DOHH2 (cell line): ENCODE measurements around the gene POP4.

ENCODE experiments used
- H3F3A ChIP-seq: fragments of 200-600 bp; sonication (generic), shearing (Covaris generic); 2 replicates; pipeline ENCODE4 v1.6.0; 2016; ENCODE audit warnings: antibody characterized with exemption, mild to moderate bottlenecking; ENCODE audit not compliant: control insufficient read depth, insufficient read depth
- H3K27ac ChIP-seq: fragments of 200-600 bp; sonication (generic); 2 replicates; pipeline ENCODE4 v1.5.1; 2014; ENCODE audit warnings: low read depth, mild to moderate bottlenecking, low read length, moderate library complexity
- H3K27me3 ChIP-seq: fragments of 200-600 bp; sonication (generic); 2 replicates; pipeline ENCODE4 v1.6.1; 2014; ENCODE audit warnings: mild to moderate bottlenecking, low read length, mixed read lengths; ENCODE audit not compliant: control insufficient read depth
- H3K36me3 ChIP-seq: fragments of 200-600 bp; sonication (generic); 2 replicates; pipeline ENCODE4 v1.6.1; 2014; ENCODE audit warnings: mild to moderate bottlenecking, low read length, moderate library complexity, mixed read lengths; ENCODE audit not compliant: control insufficient read depth
- H3K4me1 ChIP-seq: fragments of 200-600 bp; sonication (generic); 2 replicates; pipeline ENCODE4 v1.6.1; 2014; ENCODE audit warnings: mild to moderate bottlenecking, low read length, mixed read lengths; ENCODE audit not compliant: control insufficient read depth
- H3K4me2 ChIP-seq: fragments of 200-600 bp; sonication (generic); 2 replicates; pipeline ENCODE4 v1.6.0; 2014; ENCODE audit warnings: mild to moderate bottlenecking, low read length, moderate library complexity
- H3K4me3 ChIP-seq: fragments of 200-600 bp; sonication (generic); 2 replicates; pipeline ENCODE4 v1.5.1; 2014; ENCODE audit warnings: mild to moderate bottlenecking, low read length, mixed read lengths
- H3K79me2 ChIP-seq: fragments of 200-600 bp; sonication (generic); 2 replicates; pipeline ENCODE4 v1.6.1; 2014; ENCODE audit warnings: mild to moderate bottlenecking, low read length, mixed read lengths; ENCODE audit not compliant: control insufficient read depth
- H3K9me2 ChIP-seq: fragments of 200-600 bp; sonication (generic); replicated peaks from 2 replicates; pipeline ENCODE4 v1.6.1; 2014; ENCODE audit warnings: mild to moderate bottlenecking, low read length, mixed read lengths; ENCODE audit not compliant: control insufficient read depth
- H3K9me3 ChIP-seq: fragments of 200-600 bp; sonication (generic); 2 replicates; pipeline ENCODE4 v1.6.1; 2014; ENCODE audit warnings: antibody characterized with exemption, low read length, mixed read lengths; ENCODE audit not compliant: control insufficient read depth, insufficient read depth
- H4K20me1 ChIP-seq: fragments of 200-600 bp; sonication (generic); 2 replicates; pipeline ENCODE4 v1.6.0; 2014; ENCODE audit warnings: low read depth, mild to moderate bottlenecking, antibody characterized with exemption, low read length, moderate library complexity; ENCODE audit not compliant: control insufficient read depth, insufficient read depth
- EZH2phosphoT487 ChIP-seq: fragments of 200-600 bp; sonication (generic); IDR thresholded peaks from 2 replicates; pipeline ENCODE4 v1.6.1; 2017; ENCODE audit warnings: borderline replicate concordance, mild to moderate bottlenecking, antibody characterized with exemption, low read length, moderate library complexity, mixed read lengths
- TF ChIP-seq, protein P1 (sequence below): fragments of 200-600 bp; sonication (generic); IDR thresholded peaks from one replicate; pipeline ENCODE4 v1.5.1; 2014; ENCODE audit warnings: antibody characterized with exemption, mild to moderate bottlenecking, low read depth, low read length; ENCODE audit not compliant: poor library complexity, severe bottlenecking

Gene POP4

DNA sequence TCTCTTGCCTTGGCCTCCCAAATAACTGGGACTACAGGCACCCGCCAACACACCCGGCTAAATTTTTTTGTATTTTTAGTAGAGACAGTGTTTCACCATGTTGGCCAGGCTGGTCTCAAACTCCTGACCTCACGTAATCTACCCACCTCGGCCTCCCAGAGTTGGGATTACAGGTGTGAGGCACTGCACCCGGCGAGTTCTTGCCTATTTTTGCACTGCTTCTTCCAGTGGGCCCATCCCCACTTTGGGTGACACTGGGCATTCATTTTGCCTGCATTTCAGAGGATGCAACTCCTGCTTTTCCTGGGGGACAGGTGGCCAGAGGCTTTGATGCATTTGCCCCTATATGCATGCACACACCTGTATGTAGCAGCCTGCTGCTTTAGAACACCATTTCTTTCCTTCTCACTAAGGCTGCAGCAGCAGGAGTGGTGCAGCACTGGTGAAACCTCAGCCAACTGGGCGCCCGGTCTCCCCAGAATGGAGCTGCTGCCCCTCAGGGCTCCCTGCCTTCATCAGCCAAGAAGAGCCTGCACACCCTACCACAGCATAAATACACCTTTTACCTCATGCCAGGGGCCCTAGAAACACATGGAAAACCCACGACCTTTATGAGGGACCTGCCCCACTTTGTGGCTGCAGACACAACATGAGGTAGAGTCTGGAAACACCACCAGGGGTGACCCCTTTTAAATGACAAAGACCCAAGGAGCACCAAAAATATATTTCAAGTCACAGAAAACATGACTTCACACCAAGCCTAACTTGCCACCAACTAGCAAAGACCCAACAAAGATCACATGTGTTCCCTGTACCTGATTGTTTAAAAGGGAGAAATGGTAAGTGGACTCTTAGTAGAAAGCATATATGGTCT is 36.8 kb upstream of the POP4 start:
- Histone ChIP-seq H3K27me3 (no peaks in the 10 kb centered on the region; the same call in 1 of the 2 replicates), H3K4me3 (no peak overlapping the region), H3K9me2 (no peaks in the 10 kb centered on the region), H3K9me3 (no peaks in the 10 kb centered on the region), H3F3A (no peaks in the 10 kb centered on the region), H3K4me2 (no peak overlapping the region), H3K36me3 (no peaks in the 10 kb centered on the region), H4K20me1 (no peaks in the 10 kb centered on the region), H3K4me1 (no peaks in the 10 kb centered on the region), H3K79me2 (no peaks in the 10 kb centered on the region), H3K27ac (no peak overlapping the region)
- TF ChIP-seq EZH2phosphoT487 = no peak
- TF ChIP-seq, protein P1, sequence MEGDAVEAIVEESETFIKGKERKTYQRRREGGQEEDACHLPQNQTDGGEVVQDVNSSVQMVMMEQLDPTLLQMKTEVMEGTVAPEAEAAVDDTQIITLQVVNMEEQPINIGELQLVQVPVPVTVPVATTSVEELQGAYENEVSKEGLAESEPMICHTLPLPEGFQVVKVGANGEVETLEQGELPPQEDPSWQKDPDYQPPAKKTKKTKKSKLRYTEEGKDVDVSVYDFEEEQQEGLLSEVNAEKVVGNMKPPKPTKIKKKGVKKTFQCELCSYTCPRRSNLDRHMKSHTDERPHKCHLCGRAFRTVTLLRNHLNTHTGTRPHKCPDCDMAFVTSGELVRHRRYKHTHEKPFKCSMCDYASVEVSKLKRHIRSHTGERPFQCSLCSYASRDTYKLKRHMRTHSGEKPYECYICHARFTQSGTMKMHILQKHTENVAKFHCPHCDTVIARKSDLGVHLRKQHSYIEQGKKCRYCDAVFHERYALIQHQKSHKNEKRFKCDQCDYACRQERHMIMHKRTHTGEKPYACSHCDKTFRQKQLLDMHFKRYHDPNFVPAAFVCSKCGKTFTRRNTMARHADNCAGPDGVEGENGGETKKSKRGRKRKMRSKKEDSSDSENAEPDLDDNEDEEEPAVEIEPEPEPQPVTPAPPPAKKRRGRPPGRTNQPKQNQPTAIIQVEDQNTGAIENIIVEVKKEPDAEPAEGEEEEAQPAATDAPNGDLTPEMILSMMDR = no peak

DNA sequence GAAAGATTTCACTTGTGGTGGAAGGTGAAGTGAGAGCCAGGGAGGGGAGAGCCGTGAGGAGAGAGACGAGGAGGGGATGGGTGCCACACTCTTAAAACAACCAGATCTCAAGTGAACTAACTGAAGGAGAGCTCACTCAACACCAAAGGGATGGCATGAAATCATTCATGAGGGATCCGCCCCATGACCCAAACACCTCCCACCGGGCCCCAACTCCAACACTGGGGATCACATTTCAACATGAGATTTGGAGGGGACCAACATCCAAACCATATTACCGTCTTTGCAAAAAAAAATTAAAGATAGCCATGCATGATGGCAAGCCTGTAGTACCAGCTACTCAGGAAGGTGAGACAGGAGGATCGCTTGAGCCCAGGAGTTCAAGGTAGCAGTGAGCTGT is 34.9 kb upstream of the POP4 start:
- H3K4me1 ChIP-seq = no peaks in the 10 kb centered on the region
- no peak for TF ChIP-seq EZH2phosphoT487
- TF ChIP-seq, protein P1 = no peak
- no peaks in the 10 kb centered on the region for H3F3A ChIP-seq
- no peak overlapping the region for H3K27ac ChIP-seq
- no peaks in the 10 kb centered on the region for H3K36me3 ChIP-seq
- H3K79me2 ChIP-seq = no peaks in the 10 kb centered on the region
- no peaks in the 10 kb centered on the region for H3K9me2 ChIP-seq
- no peaks in the 10 kb centered on the region for H3K9me3 ChIP-seq
- H3K4me3 ChIP-seq = no peak overlapping the region
- peaks cover 2% of the 10 kb centered on the region; the same call in 1 of the 2 replicates for H3K27me3 ChIP-seq
- H4K20me1 ChIP-seq = no peaks in the 10 kb centered on the region
- no peak overlapping the region for H3K4me2 ChIP-seq

DNA sequence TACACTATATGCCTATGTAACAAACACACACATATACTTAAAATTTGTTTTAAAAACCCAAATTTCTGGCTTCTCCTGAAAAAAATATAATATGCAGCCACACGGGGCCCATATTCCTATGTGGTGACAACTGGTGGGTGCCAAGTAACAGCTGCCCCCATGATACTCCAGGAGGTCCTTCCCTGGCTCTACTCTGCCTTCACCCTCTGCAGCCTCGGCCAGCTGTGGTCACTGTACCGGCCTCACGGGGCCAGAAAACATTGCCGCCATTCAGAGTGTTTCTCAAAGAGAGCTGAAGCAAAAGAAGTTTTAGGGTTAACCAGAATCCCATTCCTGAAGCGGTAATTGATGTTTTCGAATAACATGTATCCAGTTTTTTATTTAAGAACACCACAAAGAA is 32.6 kb upstream of the POP4 start:
- Histone ChIP-seq H3K4me2 (no peak overlapping the region), H3K9me2 (no peaks in the 10 kb centered on the region), H3K27ac (no peak overlapping the region), H4K20me1 (no peaks in the 10 kb centered on the region), H3F3A (no peaks in the 10 kb centered on the region), H3K9me3 (no peaks in the 10 kb centered on the region), H3K79me2 (no peaks in the 10 kb centered on the region), H3K4me3 (no peak overlapping the region), H3K27me3 (peaks cover 6% of the 10 kb centered on the region; the same call in 1 of the 2 replicates), H3K4me1 (no peaks in the 10 kb centered on the region), H3K36me3 (no peaks in the 10 kb centered on the region)
- no peak for TF ChIP-seq EZH2phosphoT487
- TF ChIP-seq, protein P1 = no peak
